Memory B cell (primary cell): ENCODE results near the gene MYH14.

Experiments used
- ATAC-seq: fragments of 150-1000 bp; cut with Tn5 transposase; 2 replicates; pipeline ENCODE4 v1.10.0; 2021; ENCODE audit warnings: low read depth, mild to moderate bottlenecking, moderate library complexity
- DNase-seq, 2 donors: peaks; one replicate each; pipeline ENCODE4 v3.0.0; 2022; ENCODE audit warnings: low spot score in 2 of 2
- H3K27ac Mint-ChIP-seq: one replicate; pipeline ENCODE4 v1.8.0; 2022; ENCODE audit warnings: mild to moderate bottlenecking, moderate library complexity, mixed read lengths
- H3K27me3 Mint-ChIP-seq: one replicate; pipeline ENCODE4 v1.8.0; 2022; ENCODE audit warnings: mixed read lengths
- H3K36me3 Mint-ChIP-seq: one replicate; pipeline ENCODE4 v1.8.0; 2022; ENCODE audit warnings: mild to moderate bottlenecking, mixed read lengths
- H3K4me1 Mint-ChIP-seq: one replicate; pipeline ENCODE4 v1.8.0; 2022; ENCODE audit warnings: mixed read lengths
- H3K4me3 Mint-ChIP-seq: one replicate; pipeline ENCODE4 v1.8.0; 2022; ENCODE audit warnings: mild to moderate bottlenecking, moderate library complexity, mixed read lengths
- H3K9me3 Mint-ChIP-seq: one replicate; pipeline ENCODE4 v1.8.0; 2022; ENCODE audit warnings: mixed read lengths

MYH14 gene

GRCh38 chr19:50268041-50268440 is 64.6 kb downstream of the MYH14 start:
- H3K27ac Mint-ChIP-seq, result no peak overlapping the region

GRCh38 chr19:50268501-50268900 is 65.1 kb downstream of the MYH14 start:
- Mint-ChIP-seq H3K27ac (no peak overlapping the region), H3K36me3 (no peaks in the 10 kb centered on the region), H3K9me3 (peaks cover 1% of the 10 kb centered on the region), H3K4me3 (no peak overlapping the region), H3K4me1 (peaks cover 4% of the 10 kb centered on the region), H3K27me3 (peaks cover 24% of the 10 kb centered on the region)
- DNase-seq, result no peak
- no peak for ATAC-seq

More at GRCh38 chr19:50268041-50268440, 64.6 kb downstream of the MYH14 start:
- no peak for DNase-seq
- peaks cover 1% of the 10 kb centered on the region for H3K9me3 Mint-ChIP-seq
- H3K4me1 Mint-ChIP-seq, result peaks cover 4% of the 10 kb centered on the region
- H3K4me3 Mint-ChIP-seq, result no peak overlapping the region
- no peaks in the 10 kb centered on the region for H3K36me3 Mint-ChIP-seq
- no peak for ATAC-seq
- peaks cover 24% of the 10 kb centered on the region for H3K27me3 Mint-ChIP-seq

DNA sequence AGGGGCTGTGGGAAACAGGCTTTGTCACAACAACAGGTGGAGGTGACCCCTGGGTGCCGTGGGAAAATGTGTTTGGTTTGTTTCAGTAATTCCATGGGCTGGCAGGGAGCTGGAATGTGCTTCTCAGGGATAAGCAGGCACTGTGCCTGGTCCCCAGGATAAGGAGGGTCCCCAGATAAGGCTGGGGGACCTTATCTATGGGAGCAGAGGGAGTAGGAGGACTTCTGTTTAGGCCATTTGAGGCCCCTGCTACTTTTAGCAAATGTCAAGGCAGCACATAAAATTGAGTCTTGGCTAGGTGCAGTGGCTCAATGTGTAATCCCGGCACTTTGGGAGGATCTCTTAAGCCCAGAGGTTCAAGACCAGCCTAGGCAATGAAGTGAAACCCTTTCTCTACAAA is 66.2 kb downstream of the MYH14 start:
- Mint-ChIP-seq H3K4me1 (peaks cover 4% of the 10 kb centered on the region), H3K27me3 (peaks cover 23% of the 10 kb centered on the region), H3K4me3 (no peak overlapping the region), H3K36me3 (no peaks in the 10 kb centered on the region), H3K9me3 (peaks cover 1% of the 10 kb centered on the region), H3K27ac (no peak overlapping the region)
- ATAC-seq (no peak), DNase-seq (no peak)

GRCh38 chr19:50272263-50272897 is 69.0 kb downstream of the MYH14 start:
- H3K27ac Mint-ChIP-seq, result no peak overlapping the region
- no peak for DNase-seq
- peaks cover 1% of the 10 kb centered on the region for H3K9me3 Mint-ChIP-seq
- H3K4me3 Mint-ChIP-seq, result no peak overlapping the region
- ATAC-seq, result no peak
- no peaks in the 10 kb centered on the region for H3K4me1 Mint-ChIP-seq
- H3K36me3 Mint-ChIP-seq, result no peaks in the 10 kb centered on the region
- peaks cover 17% of the 10 kb centered on the region for H3K27me3 Mint-ChIP-seq

DNA sequence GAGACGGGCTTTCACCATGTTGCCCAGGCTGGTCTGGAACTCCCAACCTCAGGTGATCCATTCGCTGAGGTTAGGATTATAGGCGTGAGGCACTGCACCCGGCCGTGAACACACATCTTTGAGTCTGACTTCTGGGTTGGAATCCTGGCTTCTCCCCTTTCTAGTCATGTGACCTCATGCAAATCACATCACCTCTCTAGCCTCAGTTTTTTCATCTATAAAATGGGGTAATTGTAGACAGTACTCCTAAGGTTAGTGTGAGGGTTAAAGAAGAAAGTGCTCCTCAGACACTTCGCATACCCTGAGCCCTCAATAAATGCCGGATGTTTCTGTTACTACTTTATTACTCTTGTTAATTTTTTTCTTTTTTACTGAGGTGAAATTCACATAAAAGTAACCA is 70.4 kb downstream of the MYH14 start:
- DNase-seq (no peak), ATAC-seq (no peak)
- Mint-ChIP-seq H3K27me3 (peaks cover 12% of the 10 kb centered on the region), H3K4me3 (no peak overlapping the region), H3K27ac (no peak overlapping the region), H3K4me1 (no peaks in the 10 kb centered on the region), H3K9me3 (no peaks in the 10 kb centered on the region), H3K36me3 (no peaks in the 10 kb centered on the region)

- H3K9me3 Mint-ChIP-seq, result no peaks in the 10 kb centered on the region
Observed at GRCh38 chr19:50275577-50276368, 72.4 kb downstream of the MYH14 start.

DNA sequence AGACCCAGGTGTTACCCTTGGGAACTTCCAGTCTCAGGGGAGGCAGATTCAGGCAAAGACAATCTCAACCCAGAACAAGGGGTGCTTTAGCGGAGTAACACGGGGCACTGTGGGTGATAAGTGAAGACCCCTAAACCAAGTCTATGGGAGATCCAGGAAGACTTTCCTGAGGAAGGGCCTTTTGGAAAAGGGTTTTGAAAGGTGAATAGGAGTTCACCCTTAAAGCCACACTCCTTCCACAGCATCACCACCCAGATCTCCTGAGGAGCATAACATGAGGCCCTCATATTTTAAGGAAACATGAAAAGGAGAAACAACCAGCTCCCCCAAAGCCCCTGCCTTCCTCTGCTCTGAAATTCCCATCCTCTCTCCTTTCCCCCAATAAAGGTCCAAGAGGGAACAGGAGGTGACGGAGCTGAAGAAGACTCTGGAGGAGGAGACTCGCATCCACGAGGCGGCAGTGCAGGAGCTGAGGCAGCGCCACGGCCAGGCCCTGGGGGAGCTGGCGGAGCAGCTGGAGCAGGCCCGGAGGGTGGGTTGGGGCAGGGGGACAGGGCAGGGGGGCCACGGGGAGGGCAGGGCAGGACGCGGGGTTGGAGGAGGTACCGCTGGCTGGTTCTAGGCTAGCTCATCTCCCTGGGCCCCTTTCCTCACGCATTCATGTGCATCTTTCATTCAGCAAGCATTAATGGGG is 73.1 kb downstream of the MYH14 start:
- ATAC-seq (no peak), DNase-seq (no peak)
- Mint-ChIP-seq H3K27ac (no peak overlapping the region), H3K4me3 (no peak overlapping the region), H3K27me3 (peaks cover 8% of the 10 kb centered on the region), H3K9me3 (no peaks in the 10 kb centered on the region), H3K36me3 (no peaks in the 10 kb centered on the region), H3K4me1 (no peaks in the 10 kb centered on the region)

More at GRCh38 chr19:50275577-50276368, 72.4 kb downstream of the MYH14 start:
- Mint-ChIP-seq H3K4me1 (no peaks in the 10 kb centered on the region), H3K36me3 (no peaks in the 10 kb centered on the region), H3K27me3 (peaks cover 12% of the 10 kb centered on the region), H3K4me3 (no peak overlapping the region), H3K27ac (no peak overlapping the region)
- ATAC-seq, result no peak
- DNase-seq, result no peak

DNA sequence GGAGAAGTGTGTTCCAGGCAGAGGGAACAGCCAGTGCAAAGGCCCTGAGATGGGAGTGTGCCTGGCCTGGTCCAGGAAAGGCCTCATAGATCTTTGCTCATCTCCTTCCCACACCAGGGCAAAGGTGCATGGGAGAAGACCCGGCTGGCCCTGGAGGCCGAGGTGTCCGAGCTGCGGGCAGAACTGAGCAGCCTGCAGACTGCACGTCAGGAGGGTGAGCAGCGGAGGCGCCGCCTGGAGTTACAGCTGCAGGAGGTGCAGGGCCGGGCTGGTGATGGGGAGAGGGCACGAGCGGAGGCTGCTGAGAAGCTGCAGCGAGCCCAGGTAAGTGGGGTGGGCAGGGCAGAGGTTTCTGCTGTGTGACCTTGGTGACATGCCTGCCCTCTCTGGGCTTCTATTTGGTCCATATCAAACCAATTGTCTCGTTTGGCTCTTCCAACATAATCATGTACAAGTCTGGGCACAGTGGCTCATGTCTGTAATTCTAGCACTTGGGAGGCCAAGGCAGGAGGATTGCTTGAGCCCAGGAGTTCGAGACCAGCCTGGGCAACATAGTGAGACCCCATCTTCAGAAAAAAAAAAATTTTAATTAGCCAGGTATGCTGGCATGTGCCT is 74.7 kb downstream of the MYH14 start:
- no peak for DNase-seq
- Mint-ChIP-seq H3K27me3 (peaks cover 4% of the 10 kb centered on the region), H3K36me3 (no peaks in the 10 kb centered on the region), H3K9me3 (no peaks in the 10 kb centered on the region), H3K4me3 (no peak overlapping the region), H3K27ac (no peak overlapping the region), H3K4me1 (no peaks in the 10 kb centered on the region)
- ATAC-seq, result no peak

- H3K4me3 Mint-ChIP-seq, result no peak overlapping the region
- DNase-seq, result no peak
- peaks cover 5% of the 10 kb centered on the region for H3K27me3 Mint-ChIP-seq
- no peak overlapping the region for H3K27ac Mint-ChIP-seq
- peaks cover 3% of the 10 kb centered on the region for H3K9me3 Mint-ChIP-seq
- ATAC-seq, result no peak
- H3K4me1 Mint-ChIP-seq, result no peaks in the 10 kb centered on the region
- no peaks in the 10 kb centered on the region for H3K36me3 Mint-ChIP-seq
Observed at GRCh38 chr19:50280074-50280473, 76.7 kb downstream of the MYH14 start.

GRCh38 chr19:50280983-50281382 is 77.6 kb downstream of the MYH14 start:
- no peak overlapping the region for H3K4me3 Mint-ChIP-seq
- DNase-seq (no peak), ATAC-seq (no peak)
- H3K4me1 Mint-ChIP-seq, result no peaks in the 10 kb centered on the region
- H3K27me3 Mint-ChIP-seq, result peaks cover 5% of the 10 kb centered on the region
- H3K9me3 Mint-ChIP-seq, result peaks cover 8% of the 10 kb centered on the region
- H3K27ac Mint-ChIP-seq, result no peak overlapping the region
- no peaks in the 10 kb centered on the region for H3K36me3 Mint-ChIP-seq

- DNase-seq (no peak), ATAC-seq (no peak)
- Mint-ChIP-seq H3K9me3 (peaks cover 12% of the 10 kb centered on the region), H3K4me3 (no peak overlapping the region), H3K27me3 (peaks cover 5% of the 10 kb centered on the region), H3K27ac (no peak overlapping the region), H3K36me3 (no peaks in the 10 kb centered on the region), H3K4me1 (no peaks in the 10 kb centered on the region)
Observed at GRCh38 chr19:50281491-50281890, 78.1 kb downstream of the MYH14 start.

DNA sequence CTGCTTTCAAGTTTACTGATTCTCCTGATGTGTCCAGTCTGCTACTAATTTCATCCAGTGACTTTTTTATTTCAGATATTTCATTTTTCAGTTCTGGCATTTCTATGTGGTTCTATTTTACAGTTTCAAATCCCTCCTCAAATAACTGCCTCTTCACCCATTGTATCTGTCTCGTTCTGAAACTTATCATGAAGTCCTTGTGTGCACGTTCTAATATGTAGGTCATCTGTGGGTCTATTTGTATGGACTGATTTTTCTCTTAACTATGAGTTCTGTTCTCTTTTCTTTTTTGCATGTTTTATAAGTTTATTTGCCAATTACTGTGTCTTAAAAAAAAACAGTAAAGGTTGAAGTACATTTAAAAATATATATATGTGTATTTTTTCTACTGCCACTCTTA is 82.4 kb downstream of the MYH14 start:
- no peak for ATAC-seq
- no peak overlapping the region for H3K4me3 Mint-ChIP-seq
- peaks cover 26% of the 10 kb centered on the region for H3K9me3 Mint-ChIP-seq
- no peak overlapping the region for H3K27ac Mint-ChIP-seq
- peaks cover 27% of the 10 kb centered on the region for H3K27me3 Mint-ChIP-seq
- no peak for DNase-seq
- peaks cover 12% of the 10 kb centered on the region for H3K36me3 Mint-ChIP-seq
- peaks cover 3% of the 10 kb centered on the region for H3K4me1 Mint-ChIP-seq

- no peak for DNase-seq
Observed at GRCh38 chr19:50286443-50286842, 83.0 kb downstream of the MYH14 start.

GRCh38 chr19:50287331-50287730 is 83.9 kb downstream of the MYH14 start:
- peaks cover 12% of the 10 kb centered on the region for H3K36me3 Mint-ChIP-seq
- peaks cover 26% of the 10 kb centered on the region for H3K9me3 Mint-ChIP-seq
- H3K4me1 Mint-ChIP-seq, result peaks cover 3% of the 10 kb centered on the region
- H3K27ac Mint-ChIP-seq, result no peak overlapping the region
- H3K27me3 Mint-ChIP-seq, result peaks cover 29% of the 10 kb centered on the region
- no peak overlapping the region for H3K4me3 Mint-ChIP-seq
- DNase-seq (no peak), ATAC-seq (no peak)

More at GRCh38 chr19:50286443-50286842, 83.0 kb downstream of the MYH14 start:
- Mint-ChIP-seq H3K4me1 (peaks cover 3% of the 10 kb centered on the region), H3K4me3 (no peak overlapping the region), H3K9me3 (peaks cover 26% of the 10 kb centered on the region), H3K27me3 (peaks cover 27% of the 10 kb centered on the region), H3K36me3 (peaks cover 12% of the 10 kb centered on the region), H3K27ac (no peak overlapping the region)
- ATAC-seq, result no peak
